ENCODE results near the gene CYFIP2.
A peak's percentile ranks its signal among the peaks of the same experiment; 100 is the strongest.

Gene CYFIP2

GRCh38 chr5:157288405-157289163 lies 22.7 kb downstream of the CYFIP2 start:
- DNase-seq (ENCODE audit: low spot score), result no peak

DNA sequence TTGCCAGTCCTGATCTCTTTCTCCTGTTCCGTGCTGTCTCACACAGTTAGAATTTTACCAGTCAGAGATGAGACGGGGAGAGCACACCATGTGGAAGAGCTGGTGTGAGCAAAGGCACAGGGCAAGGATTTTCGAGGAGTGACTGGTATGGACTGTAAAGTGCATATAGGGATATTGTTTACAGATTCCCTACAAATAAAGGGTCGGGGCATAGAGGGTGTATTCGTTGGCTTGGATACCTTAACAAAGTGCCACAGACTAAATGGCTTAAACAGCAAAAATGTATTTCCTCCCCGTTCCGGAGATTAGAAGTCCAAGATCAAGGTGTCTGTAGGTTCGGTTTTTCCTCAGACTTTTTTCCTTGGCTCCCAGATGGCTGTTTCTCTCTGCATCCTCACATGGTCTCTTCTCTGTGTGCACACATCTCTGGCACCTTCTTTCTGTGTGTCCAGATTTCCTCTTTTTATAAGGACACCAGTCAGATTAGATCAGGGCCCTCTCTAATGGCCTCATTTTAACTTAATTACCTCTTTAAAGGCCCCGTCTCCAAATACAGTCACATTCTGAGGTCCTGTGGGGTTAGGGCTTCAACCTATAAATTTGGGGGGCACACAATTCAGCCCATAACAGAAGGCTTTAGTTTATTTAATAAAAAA lies 23.4 kb downstream of the CYFIP2 start:
- DNase-seq (ENCODE audit: low spot score), result no peak

DNA sequence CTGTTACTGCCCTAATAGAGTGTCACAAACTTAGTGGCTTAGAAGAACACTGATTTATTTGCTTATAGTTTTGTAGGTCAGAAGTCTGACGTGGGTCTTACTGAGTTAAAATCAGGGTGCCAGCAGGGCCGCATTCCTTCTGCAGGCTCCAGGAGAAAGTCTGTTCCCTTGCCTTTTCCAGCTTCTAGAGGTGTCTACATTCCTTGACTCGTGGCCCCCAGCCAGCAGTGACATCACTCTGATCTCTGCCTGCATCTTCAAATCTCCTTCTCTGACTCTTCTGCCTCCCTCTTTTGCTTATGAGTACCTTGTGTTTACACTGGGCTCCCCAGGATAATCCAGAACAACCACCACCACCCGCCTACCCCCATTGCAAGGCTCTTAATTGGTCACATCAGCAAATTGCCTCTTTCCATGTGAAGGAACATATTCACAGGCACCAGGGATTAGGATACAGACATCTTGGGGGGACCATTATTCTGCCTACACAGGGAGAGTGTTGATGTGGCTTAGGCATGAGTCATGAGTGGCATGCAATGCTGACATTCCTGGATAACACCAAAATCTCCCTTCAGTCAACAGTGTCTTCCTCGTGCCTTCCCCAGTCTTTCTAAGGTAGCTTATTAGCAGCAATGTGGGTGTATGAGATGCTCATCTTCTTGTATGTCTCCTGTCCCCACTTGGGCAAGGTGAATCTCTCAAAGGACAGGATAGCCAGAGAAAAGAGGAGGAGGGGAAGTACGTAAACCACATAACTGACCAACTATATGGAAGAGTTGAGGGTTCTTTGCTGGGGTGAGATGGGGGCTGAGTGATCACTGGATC lies 24.4 kb downstream of the CYFIP2 start:
- no peak for DNase-seq (ENCODE audit: low spot score)

GRCh38 chr5:157290981-157291711 lies 25.2 kb downstream of the CYFIP2 start:
- no peak for DNase-seq (ENCODE audit: low spot score)

- no peak for DNase-seq (ENCODE audit: low spot score)
Observed at GRCh38 chr5:157292599-157292998, 26.7 kb downstream of the CYFIP2 start.

DNA sequence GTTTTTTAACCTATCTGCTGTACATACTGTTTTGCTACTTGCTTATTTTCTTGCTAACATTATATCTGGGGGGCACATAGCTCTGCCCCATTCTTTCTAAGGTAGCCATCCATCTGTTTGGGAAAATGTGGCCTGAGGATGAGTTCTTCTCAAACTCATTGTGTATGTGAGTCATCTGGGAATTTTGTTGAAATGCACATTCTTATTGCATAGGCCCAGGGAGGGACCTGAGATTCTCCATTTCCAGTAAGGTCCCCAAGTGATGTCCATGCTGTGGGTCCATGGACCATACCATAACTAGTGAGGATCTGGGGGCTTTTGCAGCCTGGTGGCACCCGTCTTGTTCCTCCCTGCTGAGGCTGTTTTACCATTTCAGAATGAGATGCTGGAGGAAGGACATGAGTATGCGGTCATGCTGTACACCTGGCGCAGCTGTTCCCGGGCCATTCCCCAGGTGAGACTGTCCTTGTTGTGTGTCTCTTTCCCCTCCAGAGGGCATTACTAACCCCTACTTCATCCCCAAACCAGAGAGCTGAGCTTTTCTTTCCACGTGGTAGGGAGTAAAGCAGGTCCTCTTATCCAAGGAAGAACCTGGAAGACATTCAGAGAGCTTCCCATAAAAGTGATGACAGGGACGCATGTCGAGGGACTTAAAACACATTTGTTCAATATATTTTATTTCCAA lies 28.6 kb downstream of the CYFIP2 start:
- DNase-seq (ENCODE audit: low spot score), result no peak

- no peak for DNase-seq (ENCODE audit: low spot score)
Observed at GRCh38 chr5:157295247-157295646, 29.3 kb downstream of the CYFIP2 start.

GRCh38 chr5:157300564-157300963 lies 34.6 kb downstream of the CYFIP2 start:
- DNase-seq (ENCODE audit: low spot score), result no peak

- DNase-seq (ENCODE audit: low spot score), result no peak
Observed at GRCh38 chr5:157301066-157301465, 35.1 kb downstream of the CYFIP2 start.

GRCh38 chr5:157303023-157303422 lies 37.1 kb downstream of the CYFIP2 start:
- no peak for DNase-seq (ENCODE audit: low spot score)

- peak; percentile 68 for DNase-seq (ENCODE audit: low spot score)
Observed at GRCh38 chr5:157303667-157304327, 37.9 kb downstream of the CYFIP2 start.

DNA sequence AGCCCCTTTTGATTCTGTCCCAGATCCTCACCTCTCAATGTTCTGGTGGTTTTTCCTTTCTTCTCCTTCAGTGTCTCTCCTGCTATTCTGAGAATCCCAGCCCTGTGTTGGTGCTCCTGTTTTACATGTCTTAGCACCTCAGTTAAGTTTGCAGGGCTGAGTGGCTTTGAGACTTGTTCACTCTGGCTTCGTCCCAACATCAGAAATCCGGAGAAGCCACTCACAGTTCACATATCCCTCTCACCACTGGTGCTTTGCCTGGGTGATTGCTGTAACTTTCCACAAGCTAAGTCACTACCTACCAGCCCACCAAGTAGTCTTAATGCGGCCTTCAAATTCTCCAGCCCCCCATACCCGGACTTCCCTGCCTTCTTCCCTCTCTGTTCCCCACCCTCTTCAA lies 40.2 kb downstream of the CYFIP2 start:
- DNase-seq (ENCODE audit: low spot score), result no peak

- DNase-seq (ENCODE audit: low spot score), result peak; percentile 61
Observed at GRCh38 chr5:157306692-157307471, 41.0 kb downstream of the CYFIP2 start.

GRCh38 chr5:157308836-157309465 lies 43.0 kb downstream of the CYFIP2 start:
- peak; percentile 47 for DNase-seq (ENCODE audit: low spot score)

GRCh38 chr5:157309796-157310195 lies 43.9 kb downstream of the CYFIP2 start:
- DNase-seq (ENCODE audit: low spot score), result no peak

DNA sequence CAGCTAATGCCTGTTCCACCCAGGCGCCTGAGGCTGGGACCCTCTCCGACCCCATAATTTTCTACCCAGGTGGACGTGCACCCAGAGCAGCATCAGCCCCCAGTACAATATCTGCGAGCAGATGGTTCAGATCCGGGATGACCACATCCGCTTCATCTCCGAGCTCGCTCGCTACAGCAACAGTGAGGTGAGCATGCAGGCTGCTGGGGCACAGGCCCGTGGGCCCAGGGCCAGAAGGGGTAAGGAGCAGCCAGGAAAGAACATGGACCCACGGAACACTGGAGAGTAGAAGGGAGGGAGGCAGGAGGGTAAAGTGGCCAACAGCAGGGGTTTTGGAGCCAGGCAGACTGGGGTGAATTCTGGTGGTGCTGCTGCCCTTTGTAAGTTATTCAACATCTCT lies 45.7 kb downstream of the CYFIP2 start:
- no peak for DNase-seq (ENCODE audit: low spot score)

DNA sequence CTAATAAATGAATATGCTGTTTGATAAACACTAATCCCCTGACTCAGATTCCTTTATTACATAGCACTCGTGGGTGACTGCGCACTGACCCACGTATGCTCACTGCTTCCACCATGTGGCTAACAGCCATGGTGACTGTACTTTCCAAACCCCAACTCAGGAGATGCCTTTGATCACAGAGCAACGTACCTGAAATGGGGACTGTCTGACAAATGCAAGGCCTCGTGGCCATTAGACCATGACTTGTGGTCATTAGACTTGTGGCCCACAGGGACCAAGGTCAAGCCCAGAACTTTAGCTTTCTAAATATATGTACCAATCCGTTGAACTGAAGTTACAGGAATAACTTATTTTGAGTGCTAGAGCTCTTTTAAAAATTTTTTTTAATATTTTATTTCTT lies 46.6 kb downstream of the CYFIP2 start:
- DNase-seq (ENCODE audit: low spot score), result peak; percentile 70

- DNase-seq (ENCODE audit: low spot score), result no peak
Observed at GRCh38 chr5:157322581-157322980, 56.7 kb downstream of the CYFIP2 start.

- DNase-seq (ENCODE audit: low spot score), result no peak
Observed at GRCh38 chr5:157323107-157323706, 57.3 kb downstream of the CYFIP2 start.

Measured in CD4-positive, alpha-beta T cell treated with Interleukin-6 at 100 ng/mL for 8 hours (primary cell).